ENCODE measurements around the gene XPO6. TPM values are rescaled to one million over a fixed set of nuclear protein-coding genes. Genes with fewer than 3 reads are reported as not detected.

The XPO6 gene
- total RNA-seq, 1 donor: 102 TPM

GRCh38 chr16:28217326-28217725 is 5.6 kb upstream of the XPO6 start:
- H3K9me3 ChIP-seq (ENCODE audit: low read depth, low read length): no peaks in the 10 kb centered on the region
- H3K4me2 ChIP-seq (ENCODE audit: insufficient read depth, low read length): no peak overlapping the region
- no peak for DNase-seq (ENCODE audit: insufficient read length, low spot score, missing footprints)
- no peak overlapping the region for H2AFZ ChIP-seq (ENCODE audit: low read length)
- peaks cover 1% of the 10 kb centered on the region for H3K79me2 ChIP-seq (ENCODE audit: insufficient read depth, low read length)
- H3K4me3 ChIP-seq (ENCODE audit: insufficient read depth, low read length): no peak overlapping the region
- no peak overlapping the region for H3K27ac ChIP-seq (ENCODE audit: low read depth, low read length)
- H3K36me3 ChIP-seq (ENCODE audit: insufficient read depth, low read length): no peaks in the 10 kb centered on the region
- H4K20me1 ChIP-seq (ENCODE audit: insufficient read depth, low read length): no peaks in the 10 kb centered on the region
- H3K4me1 ChIP-seq (ENCODE audit: insufficient read depth, low read length): peaks cover 4% of the 10 kb centered on the region
- TF ChIP-seq, protein P1, sequence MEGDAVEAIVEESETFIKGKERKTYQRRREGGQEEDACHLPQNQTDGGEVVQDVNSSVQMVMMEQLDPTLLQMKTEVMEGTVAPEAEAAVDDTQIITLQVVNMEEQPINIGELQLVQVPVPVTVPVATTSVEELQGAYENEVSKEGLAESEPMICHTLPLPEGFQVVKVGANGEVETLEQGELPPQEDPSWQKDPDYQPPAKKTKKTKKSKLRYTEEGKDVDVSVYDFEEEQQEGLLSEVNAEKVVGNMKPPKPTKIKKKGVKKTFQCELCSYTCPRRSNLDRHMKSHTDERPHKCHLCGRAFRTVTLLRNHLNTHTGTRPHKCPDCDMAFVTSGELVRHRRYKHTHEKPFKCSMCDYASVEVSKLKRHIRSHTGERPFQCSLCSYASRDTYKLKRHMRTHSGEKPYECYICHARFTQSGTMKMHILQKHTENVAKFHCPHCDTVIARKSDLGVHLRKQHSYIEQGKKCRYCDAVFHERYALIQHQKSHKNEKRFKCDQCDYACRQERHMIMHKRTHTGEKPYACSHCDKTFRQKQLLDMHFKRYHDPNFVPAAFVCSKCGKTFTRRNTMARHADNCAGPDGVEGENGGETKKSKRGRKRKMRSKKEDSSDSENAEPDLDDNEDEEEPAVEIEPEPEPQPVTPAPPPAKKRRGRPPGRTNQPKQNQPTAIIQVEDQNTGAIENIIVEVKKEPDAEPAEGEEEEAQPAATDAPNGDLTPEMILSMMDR (IDR thresholded peaks at IDR 0.05; ENCODE audit: extremely low read depth, low read depth, low read length): no peak
- no peaks in the 10 kb centered on the region for H3K27me3 ChIP-seq (ENCODE audit: insufficient read depth, low read length)

DNA sequence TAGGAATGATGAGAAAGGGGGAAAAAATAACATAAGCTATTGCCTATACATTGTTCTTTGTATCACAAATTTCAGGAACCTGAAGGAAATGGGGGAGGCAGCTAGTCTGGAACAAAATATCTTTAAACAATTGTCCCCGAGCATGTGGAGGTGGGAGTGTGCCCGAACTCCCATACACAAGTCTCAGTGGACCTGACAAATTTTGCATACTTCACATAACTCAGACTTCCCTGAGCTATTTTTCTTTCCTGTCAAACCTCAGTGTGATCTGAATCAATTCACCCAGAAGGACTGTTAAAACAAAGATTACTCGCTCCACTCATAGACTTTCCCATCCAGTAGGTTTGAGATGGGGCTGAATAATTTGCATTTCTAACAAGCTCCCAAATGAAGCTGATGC is 1.6 kb upstream of the XPO6 start:
- H3K79me2 ChIP-seq (ENCODE audit: insufficient read depth, low read length): peaks cover 38% of the 10 kb centered on the region
- peaks cover 17% of the 10 kb centered on the region for H3K4me1 ChIP-seq (ENCODE audit: insufficient read depth, low read length)
- no peak overlapping the region for H3K4me3 ChIP-seq (ENCODE audit: insufficient read depth, low read length)
- H2AFZ ChIP-seq (ENCODE audit: low read length): no peak overlapping the region
- no peaks in the 10 kb centered on the region for H3K27me3 ChIP-seq (ENCODE audit: insufficient read depth, low read length)
- TF ChIP-seq, protein P1 (IDR thresholded peaks at IDR 0.05; ENCODE audit: extremely low read depth, low read depth, low read length): no peak
- DNase-seq (ENCODE audit: insufficient read length, low spot score, missing footprints): no peak
- no peak overlapping the region for H3K27ac ChIP-seq (ENCODE audit: low read depth, low read length)
- H4K20me1 ChIP-seq (ENCODE audit: insufficient read depth, low read length): peaks cover 23% of the 10 kb centered on the region
- H3K9me3 ChIP-seq (ENCODE audit: low read depth, low read length): no peaks in the 10 kb centered on the region
- peaks cover 13% of the 10 kb centered on the region for H3K36me3 ChIP-seq (ENCODE audit: insufficient read depth, low read length)
- H3K4me2 ChIP-seq (ENCODE audit: insufficient read depth, low read length): no peak overlapping the region

GRCh38 chr16:28212532-28212873 is 738 bp upstream of the XPO6 start:
- H3K4me3 ChIP-seq (ENCODE audit: insufficient read depth, low read length): peak overlapping the region; percentile 81
- H4K20me1 ChIP-seq (ENCODE audit: insufficient read depth, low read length): peaks cover 27% of the 10 kb centered on the region
- H2AFZ ChIP-seq (ENCODE audit: low read length): peak overlapping the region; percentile 100
- DNase-seq (ENCODE audit: insufficient read length, low spot score, missing footprints): no peak
- peaks cover 17% of the 10 kb centered on the region for H3K4me1 ChIP-seq (ENCODE audit: insufficient read depth, low read length)
- TF ChIP-seq, protein P1 (IDR thresholded peaks at IDR 0.05; ENCODE audit: extremely low read depth, low read depth, low read length): no peak
- peaks cover 21% of the 10 kb centered on the region for H3K36me3 ChIP-seq (ENCODE audit: insufficient read depth, low read length)
- peak overlapping the region; percentile 91 for H3K27ac ChIP-seq (ENCODE audit: low read depth, low read length)
- H3K9me3 ChIP-seq (ENCODE audit: low read depth, low read length): no peaks in the 10 kb centered on the region
- H3K79me2 ChIP-seq (ENCODE audit: insufficient read depth, low read length): peaks cover 47% of the 10 kb centered on the region
- peak overlapping the region; percentile 98 for H3K4me2 ChIP-seq (ENCODE audit: insufficient read depth, low read length)
- H3K27me3 ChIP-seq (ENCODE audit: insufficient read depth, low read length): no peaks in the 10 kb centered on the region

- peak; percentile 97 for DNase-seq (ENCODE audit: insufficient read length, low spot score, missing footprints)
- peaks cover 17% of the 10 kb centered on the region for H3K4me1 ChIP-seq (ENCODE audit: insufficient read depth, low read length)
- H3K36me3 ChIP-seq (ENCODE audit: insufficient read depth, low read length): peaks cover 33% of the 10 kb centered on the region
- H2AFZ ChIP-seq (ENCODE audit: low read length): peak overlapping the region; percentile 59
- H3K27ac ChIP-seq (ENCODE audit: low read depth, low read length): peak overlapping the region; percentile 82
- peaks cover 36% of the 10 kb centered on the region for H4K20me1 ChIP-seq (ENCODE audit: insufficient read depth, low read length)
- peak overlapping the region; percentile 99 for H3K4me2 ChIP-seq (ENCODE audit: insufficient read depth, low read length)
- TF ChIP-seq, protein P1 (IDR thresholded peaks at IDR 0.05; ENCODE audit: extremely low read depth, low read depth, low read length): no peak
- H3K79me2 ChIP-seq (ENCODE audit: insufficient read depth, low read length): peaks cover 61% of the 10 kb centered on the region
- no peaks in the 10 kb centered on the region for H3K9me3 ChIP-seq (ENCODE audit: low read depth, low read length)
- peak overlapping the region; percentile 81 for H3K4me3 ChIP-seq (ENCODE audit: insufficient read depth, low read length)
- H3K27me3 ChIP-seq (ENCODE audit: insufficient read depth, low read length): no peaks in the 10 kb centered on the region
Measured at GRCh38 chr16:28210979-28211588, 681 bp downstream of the XPO6 start.

All from osteoblast (primary cell).